Measurements from ENCODE around the gene WDR77. TPM values are rescaled to one million over a fixed set of nuclear protein-coding genes. Genes with fewer than 3 reads are reported as not detected.

The WDR77 gene
- total and polyA plus RNA-seq, 7 donors = 35.3 to 103 (median 46.1) TPM

DNA sequence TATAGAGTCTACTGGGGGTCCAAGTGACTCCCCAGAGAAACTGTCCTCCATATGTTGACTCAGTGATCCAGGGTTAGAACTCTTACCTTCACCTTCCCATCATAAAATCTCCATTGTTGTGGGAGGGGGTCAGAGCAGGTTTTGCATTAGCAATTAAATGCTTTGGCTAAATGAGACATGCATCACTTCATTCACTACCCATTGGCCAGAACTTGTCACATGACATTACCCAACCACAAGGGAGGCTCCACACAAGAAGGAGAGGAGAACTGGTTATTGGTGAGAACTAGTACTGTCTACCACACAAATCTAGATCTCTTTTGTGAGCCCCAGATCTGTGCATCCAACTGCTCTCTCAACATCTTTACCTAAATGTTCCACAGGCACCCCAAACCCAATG is 20.5 kb upstream of the WDR77 start:
- Histone ChIP-seq H3K36me3 (ENCODE audit: insufficient read depth in 1 of 2, low read depth in 1 of 2) (peaks cover 18 to 77% of the 10 kb centered on the region in 2 donors), H3K4me3 (no peak overlapping the region), H3K9me3 (no peaks in the 10 kb centered on the region), H3K27ac (no peak overlapping the region), H3K27me3 (ENCODE audit: insufficient read depth in 3 of 3, low read length in 2 of 3) (no peaks in the 10 kb centered on the region), H3K4me1 (no peaks in the 10 kb centered on the region)
- TF ChIP-seq, protein P1, sequence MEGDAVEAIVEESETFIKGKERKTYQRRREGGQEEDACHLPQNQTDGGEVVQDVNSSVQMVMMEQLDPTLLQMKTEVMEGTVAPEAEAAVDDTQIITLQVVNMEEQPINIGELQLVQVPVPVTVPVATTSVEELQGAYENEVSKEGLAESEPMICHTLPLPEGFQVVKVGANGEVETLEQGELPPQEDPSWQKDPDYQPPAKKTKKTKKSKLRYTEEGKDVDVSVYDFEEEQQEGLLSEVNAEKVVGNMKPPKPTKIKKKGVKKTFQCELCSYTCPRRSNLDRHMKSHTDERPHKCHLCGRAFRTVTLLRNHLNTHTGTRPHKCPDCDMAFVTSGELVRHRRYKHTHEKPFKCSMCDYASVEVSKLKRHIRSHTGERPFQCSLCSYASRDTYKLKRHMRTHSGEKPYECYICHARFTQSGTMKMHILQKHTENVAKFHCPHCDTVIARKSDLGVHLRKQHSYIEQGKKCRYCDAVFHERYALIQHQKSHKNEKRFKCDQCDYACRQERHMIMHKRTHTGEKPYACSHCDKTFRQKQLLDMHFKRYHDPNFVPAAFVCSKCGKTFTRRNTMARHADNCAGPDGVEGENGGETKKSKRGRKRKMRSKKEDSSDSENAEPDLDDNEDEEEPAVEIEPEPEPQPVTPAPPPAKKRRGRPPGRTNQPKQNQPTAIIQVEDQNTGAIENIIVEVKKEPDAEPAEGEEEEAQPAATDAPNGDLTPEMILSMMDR (IDR thresholded peaks at IDR 0.05) = no peak
- intact Hi-C loops (cut with DNase I) = no loop called here
- ATAC-seq (no peak), DNase-seq (no peak)

- no peak overlapping the region for H3K4me3 ChIP-seq
- H3K4me1 ChIP-seq = no peaks in the 10 kb centered on the region
- no peaks in the 10 kb centered on the region for H3K9me3 ChIP-seq
- no peak for DNase-seq
- intact Hi-C loops (cut with DNase I) = no loop called here
- H3K27me3 ChIP-seq (ENCODE audit: insufficient read depth in 3 of 3, low read length in 2 of 3) = no peaks in the 10 kb centered on the region
- peaks cover 16 to 78% of the 10 kb centered on the region in 2 donors for H3K36me3 ChIP-seq (ENCODE audit: insufficient read depth in 1 of 2, low read depth in 1 of 2)
- TF ChIP-seq, protein P1 (IDR thresholded peaks at IDR 0.05) = no peak
- no peak for ATAC-seq
- no peak overlapping the region for H3K27ac ChIP-seq
These were observed 19.7 kb upstream of the WDR77 start for GRCh38 chr1:111468717-111469100.

GRCh38 chr1:111467865-111468716 is 19.0 kb upstream of the WDR77 start:
- ATAC-seq (no peak), DNase-seq (no peak)
- no peaks in the 10 kb centered on the region for H3K27me3 ChIP-seq (ENCODE audit: insufficient read depth in 3 of 3, low read length in 2 of 3)
- TF ChIP-seq, protein P1 (IDR thresholded peaks at IDR 0.05) = no peak
- 91 to 94% (median 93%) methylated on average over 2 of the region's 2 CpGs for WGBS, 3 donors
- H3K4me3 ChIP-seq = no peak overlapping the region
- H3K36me3 ChIP-seq (ENCODE audit: insufficient read depth in 1 of 2, low read depth in 1 of 2) = peaks cover 16 to 79% of the 10 kb centered on the region in 2 donors
- intact Hi-C loops (cut with DNase I) = no loop called here
- H3K27ac ChIP-seq = no peak overlapping the region
- no peaks in the 10 kb centered on the region for H3K9me3 ChIP-seq
- H3K4me1 ChIP-seq = no peaks in the 10 kb centered on the region

DNA sequence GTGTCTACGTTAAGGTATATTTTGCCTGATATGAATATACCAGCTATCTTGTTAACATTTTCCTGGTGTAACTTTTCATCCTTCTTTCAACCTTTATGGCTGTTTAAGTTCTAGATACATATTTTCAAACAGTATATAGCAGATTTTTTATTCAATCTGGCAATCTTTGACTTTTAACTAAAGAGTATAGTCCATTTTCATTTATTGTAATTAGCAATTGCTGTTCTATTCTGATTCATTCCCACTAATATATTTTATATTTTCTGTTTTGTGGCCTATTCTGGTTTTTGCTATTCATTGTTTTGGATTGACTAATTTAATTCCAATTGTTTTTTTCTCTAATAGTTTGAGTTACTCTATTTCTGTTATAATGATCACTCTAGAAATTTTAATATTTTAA is 17.4 kb upstream of the WDR77 start:
- no peaks in the 10 kb centered on the region for H3K4me1 ChIP-seq
- TF ChIP-seq, protein P1 (IDR thresholded peaks at IDR 0.05) = no peak
- H3K27ac ChIP-seq = no peak overlapping the region
- WGBS, 3 donors = 0 to 3% (median 0%) methylated on average over 1 of the region's 1 CpG
- intact Hi-C loops (cut with DNase I) = no loop called here
- ATAC-seq = no peak
- peaks cover 22 to 79% of the 10 kb centered on the region in 2 donors for H3K36me3 ChIP-seq (ENCODE audit: insufficient read depth in 1 of 2, low read depth in 1 of 2)
- no peak overlapping the region for H3K4me3 ChIP-seq
- no peaks in the 10 kb centered on the region for H3K27me3 ChIP-seq (ENCODE audit: insufficient read depth in 3 of 3, low read length in 2 of 3)
- no peaks in the 10 kb centered on the region for H3K9me3 ChIP-seq
- no peak for DNase-seq

DNA sequence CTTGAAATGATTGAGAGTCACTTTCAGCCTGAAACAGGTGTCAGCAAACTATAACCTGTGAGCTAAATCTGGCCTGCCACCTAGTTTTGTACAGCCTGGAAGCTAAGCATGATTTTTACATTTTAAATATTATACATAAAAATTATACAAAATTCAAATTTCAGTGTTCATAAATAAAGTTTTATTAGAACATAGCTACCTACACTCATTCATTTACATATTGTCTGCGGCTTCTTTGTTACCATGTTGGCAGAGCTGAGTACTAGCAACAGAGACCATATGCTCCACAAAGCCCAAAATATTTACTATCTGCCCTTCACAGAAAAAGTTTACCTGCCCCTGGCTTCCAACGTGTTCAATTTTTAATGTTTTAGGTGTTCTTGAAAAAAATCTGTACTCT is 16.7 kb upstream of the WDR77 start:
- TF ChIP-seq, protein P1 (IDR thresholded peaks at IDR 0.05) = no peak
- 95 to 98% (median 95%) methylated on average over 2 of the region's 2 CpGs for WGBS, 3 donors
- H3K36me3 ChIP-seq (ENCODE audit: insufficient read depth in 1 of 2, low read depth in 1 of 2) = peaks cover 24 to 79% of the 10 kb centered on the region in 2 donors
- ATAC-seq = no peak
- H3K4me1 ChIP-seq = no peaks in the 10 kb centered on the region
- no peak for DNase-seq
- intact Hi-C loops (cut with DNase I) = no loop called here
- no peak overlapping the region for H3K27ac ChIP-seq
- H3K27me3 ChIP-seq (ENCODE audit: insufficient read depth in 3 of 3, low read length in 2 of 3) = no peaks in the 10 kb centered on the region
- H3K4me3 ChIP-seq = no peak overlapping the region
- H3K9me3 ChIP-seq = no peaks in the 10 kb centered on the region

Data from psoas muscle (tissue), 8 donors.